Uterus (tissue), 2 donors: ENCODE measurements around the gene ATP1A1.

ENCODE experiments used
- POLR2A ChIP-seq, 2 donors: fragments of 450-650 bp; IDR thresholded peaks; one replicate each; pipeline ENCODE4 v1.6.1; 2016; ENCODE audit warnings: antibody characterized with exemption in 2 of 2, mild to moderate bottlenecking in 1 of 2, moderate library complexity in 1 of 2
- TF ChIP-seq, protein P1 (sequence below), 4 experiments: fragments of 200-600 bp in 2 of 4; fragments of 450-650 bp in 2 of 4; sonication (generic) in 2 of 4; IDR thresholded peaks; one replicate each; pipeline ENCODE4 v1.5.1; 2016 to 2019; ENCODE audit warnings: antibody characterized with exemption in 4 of 4, mild to moderate bottlenecking in 2 of 4, moderate library complexity in 1 of 4

DNA sequence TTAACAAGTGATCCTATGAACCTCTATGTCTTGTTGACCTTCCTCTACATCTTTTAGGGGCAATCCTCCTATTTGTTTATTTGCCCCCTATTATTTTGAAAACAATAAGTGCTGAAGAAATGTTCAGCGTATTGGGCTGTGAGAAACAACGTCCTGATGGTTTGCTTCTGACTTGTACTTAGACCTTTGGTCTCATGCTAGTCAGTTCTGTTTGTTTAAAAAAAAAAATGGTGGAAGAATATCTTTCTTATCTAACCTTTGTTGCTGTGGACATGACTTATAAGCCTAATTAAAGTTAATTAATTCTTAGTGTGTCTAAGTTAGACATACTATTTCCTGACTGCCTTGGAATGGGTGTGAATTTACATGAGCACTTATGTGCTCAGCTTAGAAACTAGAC, 20.7 kb downstream of the ATP1A1 start:
- TF ChIP-seq, protein P1, sequence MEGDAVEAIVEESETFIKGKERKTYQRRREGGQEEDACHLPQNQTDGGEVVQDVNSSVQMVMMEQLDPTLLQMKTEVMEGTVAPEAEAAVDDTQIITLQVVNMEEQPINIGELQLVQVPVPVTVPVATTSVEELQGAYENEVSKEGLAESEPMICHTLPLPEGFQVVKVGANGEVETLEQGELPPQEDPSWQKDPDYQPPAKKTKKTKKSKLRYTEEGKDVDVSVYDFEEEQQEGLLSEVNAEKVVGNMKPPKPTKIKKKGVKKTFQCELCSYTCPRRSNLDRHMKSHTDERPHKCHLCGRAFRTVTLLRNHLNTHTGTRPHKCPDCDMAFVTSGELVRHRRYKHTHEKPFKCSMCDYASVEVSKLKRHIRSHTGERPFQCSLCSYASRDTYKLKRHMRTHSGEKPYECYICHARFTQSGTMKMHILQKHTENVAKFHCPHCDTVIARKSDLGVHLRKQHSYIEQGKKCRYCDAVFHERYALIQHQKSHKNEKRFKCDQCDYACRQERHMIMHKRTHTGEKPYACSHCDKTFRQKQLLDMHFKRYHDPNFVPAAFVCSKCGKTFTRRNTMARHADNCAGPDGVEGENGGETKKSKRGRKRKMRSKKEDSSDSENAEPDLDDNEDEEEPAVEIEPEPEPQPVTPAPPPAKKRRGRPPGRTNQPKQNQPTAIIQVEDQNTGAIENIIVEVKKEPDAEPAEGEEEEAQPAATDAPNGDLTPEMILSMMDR (IDR thresholded peaks at IDR 0.05): no peak
- TF ChIP-seq POLR2A (IDR thresholded peaks at IDR 0.05): no peak
